Right atrium auricular region (tissue), 2 donors: ENCODE data around the gene FYB1. TPM values are rescaled to one million over a fixed set of nuclear protein-coding genes. Genes with fewer than 3 reads are reported as not detected.

Source experiments
- DNase-seq: peaks from one replicate; pipeline ENCODE4 v3.0.0-alpha.2; 2019; ENCODE audit warnings: low spot score
- H3K27ac ChIP-seq, 2 donors: fragments of 200-600 bp; sonication (generic); 1 replicate in 1 of 2; 2 replicates in 1 of 2; pipeline ENCODE4 v1.5.1; 2016 to 2019
- H3K27me3 ChIP-seq, 2 donors: fragments of 200-600 bp; sonication (generic); one replicate each; pipeline versions ENCODE4 v1.5.1 to v1.6.0; 2017 to 2019
- H3K36me3 ChIP-seq: fragments of 200-600 bp; sonication (generic); one replicate; pipeline ENCODE4 v1.5.1; 2016
- H3K4me1 ChIP-seq, 2 donors: fragments of 200-600 bp; sonication (generic); one replicate each; pipeline versions ENCODE4 v1.5.1 to v1.6.0; 2017 to 2019
- H3K4me3 ChIP-seq, 2 donors: fragments of 200-600 bp; sonication (generic); 1 replicate in 1 of 2; 2 replicates in 1 of 2; pipeline ENCODE4 v1.5.1; 2017 to 2019; ENCODE audit warnings: mild to moderate bottlenecking in 1 of 2, moderate library complexity in 1 of 2
- H3K9me3 ChIP-seq, 2 donors: fragments of 200-600 bp; sonication (generic); one replicate each; pipeline ENCODE4 v1.5.1; 2019
- total RNA-seq, 2 donors: library from RNA; depleted of rRNA; stranded (reverse); fragments of >200 nt; gene quantifications; one replicate each; pipeline ENCODE4 v1.1.0, GENCODE V29; 2016
- TF ChIP-seq, protein P1 (sequence below), 2 donors: fragments of 200-600 bp; sonication (generic); IDR thresholded peaks; one replicate each; pipeline ENCODE4 v1.5.1; 2019; ENCODE audit warnings: antibody characterized with exemption in 2 of 2

The FYB1 gene
- total RNA-seq, 2 donors from 2014 or later = 1.8 to 8.4 TPM

DNA sequence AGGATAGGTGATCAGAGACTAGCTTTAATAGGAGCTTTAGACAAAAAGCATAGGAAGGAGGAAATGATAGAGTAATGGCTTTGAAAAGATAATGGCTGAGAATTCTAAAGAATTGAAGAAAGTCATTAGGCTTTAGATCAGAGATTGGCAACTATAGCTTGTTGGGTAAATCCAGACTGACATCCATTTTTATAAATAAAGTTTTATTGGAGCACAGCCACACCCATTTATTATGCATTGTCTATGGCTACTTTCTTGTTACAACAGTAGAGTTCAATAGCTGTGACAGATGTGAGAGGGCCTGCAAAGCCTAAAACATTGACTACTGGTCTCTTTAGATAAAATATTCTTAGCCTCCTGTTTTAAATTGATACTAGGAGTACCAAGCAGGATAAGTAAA lies 40.7 kb upstream of the FYB1 start:
- no peak overlapping the region for H3K27ac ChIP-seq
- TF ChIP-seq, protein P1, sequence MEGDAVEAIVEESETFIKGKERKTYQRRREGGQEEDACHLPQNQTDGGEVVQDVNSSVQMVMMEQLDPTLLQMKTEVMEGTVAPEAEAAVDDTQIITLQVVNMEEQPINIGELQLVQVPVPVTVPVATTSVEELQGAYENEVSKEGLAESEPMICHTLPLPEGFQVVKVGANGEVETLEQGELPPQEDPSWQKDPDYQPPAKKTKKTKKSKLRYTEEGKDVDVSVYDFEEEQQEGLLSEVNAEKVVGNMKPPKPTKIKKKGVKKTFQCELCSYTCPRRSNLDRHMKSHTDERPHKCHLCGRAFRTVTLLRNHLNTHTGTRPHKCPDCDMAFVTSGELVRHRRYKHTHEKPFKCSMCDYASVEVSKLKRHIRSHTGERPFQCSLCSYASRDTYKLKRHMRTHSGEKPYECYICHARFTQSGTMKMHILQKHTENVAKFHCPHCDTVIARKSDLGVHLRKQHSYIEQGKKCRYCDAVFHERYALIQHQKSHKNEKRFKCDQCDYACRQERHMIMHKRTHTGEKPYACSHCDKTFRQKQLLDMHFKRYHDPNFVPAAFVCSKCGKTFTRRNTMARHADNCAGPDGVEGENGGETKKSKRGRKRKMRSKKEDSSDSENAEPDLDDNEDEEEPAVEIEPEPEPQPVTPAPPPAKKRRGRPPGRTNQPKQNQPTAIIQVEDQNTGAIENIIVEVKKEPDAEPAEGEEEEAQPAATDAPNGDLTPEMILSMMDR (IDR thresholded peaks at IDR 0.05) = no peak
- no peaks in the 10 kb centered on the region for H3K4me1 ChIP-seq
- H3K4me3 ChIP-seq = no peak overlapping the region
- DNase-seq = no peak
- no peaks in the 10 kb centered on the region for H3K36me3 ChIP-seq
- H3K27me3 ChIP-seq = no peaks in the 10 kb centered on the region
- H3K9me3 ChIP-seq = no peaks in the 10 kb centered on the region

DNA sequence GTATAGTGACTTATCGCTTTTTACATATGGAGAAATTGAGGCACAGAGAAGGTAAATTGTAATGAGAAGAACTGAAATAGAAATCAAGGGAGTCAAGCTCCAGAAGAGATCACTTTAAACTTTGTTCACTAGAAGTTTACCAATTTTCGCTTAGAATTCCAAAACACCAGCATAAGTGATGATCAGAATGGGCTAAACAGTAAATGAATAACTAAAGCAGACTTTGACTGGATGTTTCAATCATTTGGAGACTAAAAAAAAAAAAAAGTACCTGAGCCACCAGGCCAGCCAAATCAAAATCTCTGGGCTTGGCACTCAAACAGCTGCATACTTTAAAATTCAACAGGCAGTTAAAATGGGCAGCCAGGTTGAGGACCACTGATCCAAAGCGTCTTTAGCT lies 38.2 kb upstream of the FYB1 start:
- DNase-seq = no peak
- H3K36me3 ChIP-seq = no peaks in the 10 kb centered on the region
- H3K9me3 ChIP-seq = no peaks in the 10 kb centered on the region
- TF ChIP-seq, protein P1 (IDR thresholded peaks at IDR 0.05) = no peak
- no peaks in the 10 kb centered on the region for H3K27me3 ChIP-seq
- no peaks in the 10 kb centered on the region for H3K4me1 ChIP-seq
- no peak overlapping the region for H3K27ac ChIP-seq
- no peak overlapping the region for H3K4me3 ChIP-seq

DNA sequence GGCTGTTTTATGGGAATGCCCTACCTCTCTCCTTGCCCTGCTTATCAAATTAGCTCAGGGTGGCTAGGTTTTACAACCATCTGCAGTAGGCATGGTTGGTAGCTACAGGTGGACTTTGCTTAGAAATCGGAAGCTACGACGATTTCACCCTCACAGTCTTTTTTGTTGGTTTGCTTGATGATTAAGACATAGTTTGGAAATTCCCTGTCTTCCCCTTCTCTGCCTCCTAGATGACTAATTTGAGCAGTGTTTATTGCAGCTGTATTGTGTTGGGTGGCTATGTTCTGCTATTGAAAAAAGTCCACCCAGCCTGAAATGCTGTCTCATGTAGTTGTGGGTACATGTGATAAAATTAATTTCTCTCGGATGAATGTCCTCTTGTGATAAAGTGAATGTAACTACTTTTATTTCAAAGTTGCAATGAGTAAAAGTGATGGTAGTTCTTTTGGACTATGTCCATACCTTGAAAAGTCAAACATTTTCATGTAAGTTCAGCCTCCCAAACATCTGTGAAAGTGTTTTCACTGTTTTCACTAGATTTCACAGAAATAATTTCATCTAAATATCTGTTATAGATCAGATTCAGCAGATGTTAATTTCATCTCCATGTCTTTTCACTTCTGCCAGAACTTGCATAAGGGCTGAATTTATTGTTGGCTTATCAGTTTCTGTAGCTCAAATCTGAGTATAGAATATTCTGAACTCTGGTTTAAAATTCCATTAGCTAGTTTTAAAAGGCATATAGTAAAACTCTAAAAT lies 37.3 kb upstream of the FYB1 start:
- Histone ChIP-seq H3K4me1 (no peaks in the 10 kb centered on the region), H3K27me3 (no peaks in the 10 kb centered on the region), H3K4me3 (no peak overlapping the region), H3K27ac (no peak overlapping the region), H3K9me3 (no peaks in the 10 kb centered on the region), H3K36me3 (no peaks in the 10 kb centered on the region)
- no peak for DNase-seq
- TF ChIP-seq, protein P1 (IDR thresholded peaks at IDR 0.05) = no peak

DNA sequence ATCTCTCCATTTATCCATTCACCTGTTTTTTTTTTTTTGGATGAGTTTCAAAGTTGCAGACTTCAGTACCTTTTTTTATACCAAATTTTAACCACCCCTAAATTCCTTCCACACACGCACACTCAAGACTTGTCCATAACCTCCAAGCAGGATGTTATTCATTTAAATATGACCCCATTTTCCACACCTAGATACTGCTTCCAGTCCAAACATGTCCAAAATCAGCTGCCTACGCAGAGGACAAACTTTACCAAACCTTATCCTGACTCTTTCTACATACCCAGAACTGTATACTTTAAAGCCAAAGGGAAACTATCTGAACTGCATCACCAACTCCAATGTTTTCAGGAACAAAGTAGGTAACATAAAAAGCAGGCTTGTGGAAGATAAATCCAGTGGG lies 36.0 kb upstream of the FYB1 start:
- Histone ChIP-seq H3K4me3 (no peak overlapping the region), H3K9me3 (no peaks in the 10 kb centered on the region), H3K27me3 (no peaks in the 10 kb centered on the region), H3K4me1 (no peaks in the 10 kb centered on the region), H3K36me3 (no peaks in the 10 kb centered on the region), H3K27ac (no peak overlapping the region)
- TF ChIP-seq, protein P1 (IDR thresholded peaks at IDR 0.05) = no peak
- no peak for DNase-seq

DNA sequence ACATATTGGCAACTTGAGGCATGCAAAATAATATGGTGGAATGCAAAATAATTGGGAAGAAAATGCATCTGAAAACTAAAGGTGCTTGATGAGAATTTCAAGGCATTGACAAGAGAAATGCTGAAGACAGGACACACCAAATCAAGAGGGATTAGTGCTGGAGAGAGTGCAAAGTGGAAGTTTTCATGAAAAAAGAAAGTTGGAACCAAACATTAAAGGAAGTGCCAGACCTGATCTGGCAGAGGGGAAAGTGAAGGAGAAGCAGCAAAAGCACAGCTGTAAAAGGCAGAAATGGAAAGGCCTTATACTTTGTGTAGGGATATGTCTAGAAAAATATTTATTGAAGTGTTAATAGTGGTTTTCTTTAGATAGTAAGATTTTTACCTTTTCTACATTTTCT lies 35.3 kb upstream of the FYB1 start:
- Histone ChIP-seq H3K4me3 (no peak overlapping the region), H3K27ac (no peak overlapping the region), H3K27me3 (no peaks in the 10 kb centered on the region), H3K4me1 (no peaks in the 10 kb centered on the region), H3K9me3 (no peaks in the 10 kb centered on the region), H3K36me3 (no peaks in the 10 kb centered on the region)
- TF ChIP-seq, protein P1 (IDR thresholded peaks at IDR 0.05) = no peak
- no peak for DNase-seq

DNA sequence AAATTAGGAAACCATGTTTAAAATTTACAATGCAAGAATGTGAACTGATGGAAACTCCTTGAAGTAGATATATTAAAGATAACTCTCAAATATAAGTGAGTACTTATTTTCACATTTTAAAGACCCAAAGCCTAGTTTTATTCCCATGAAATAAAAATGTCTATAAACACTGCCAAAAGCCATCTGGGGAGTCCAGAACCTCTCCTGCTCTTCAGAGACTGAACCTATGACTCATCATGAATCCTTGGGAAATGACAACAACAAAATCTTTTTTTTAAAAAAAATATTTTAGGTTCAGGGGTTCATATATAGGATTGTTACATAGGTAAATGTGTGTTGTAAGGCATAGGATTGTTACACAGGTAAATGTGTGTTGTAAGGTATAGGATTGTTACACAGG lies 33.8 kb upstream of the FYB1 start:
- no peak overlapping the region for H3K27ac ChIP-seq
- no peak for DNase-seq
- H3K9me3 ChIP-seq = no peaks in the 10 kb centered on the region
- H3K36me3 ChIP-seq = no peaks in the 10 kb centered on the region
- TF ChIP-seq, protein P1 (IDR thresholded peaks at IDR 0.05) = no peak
- H3K27me3 ChIP-seq = no peaks in the 10 kb centered on the region
- H3K4me1 ChIP-seq = no peaks in the 10 kb centered on the region
- no peak overlapping the region for H3K4me3 ChIP-seq
